Ramos (cell line): ENCODE measurements around the gene LGALS9B.
"Not testable (repeated sequence)": the region's sequence is repeated elsewhere in the genome, so short reads cannot be mapped to it uniquely, and the experiment has no call there.

Experiments used
- in situ Hi-C: fragments of 300-500 bp; cut with MboI; formaldehyde crosslinking; loops from one replicate; pipeline ENCODE4 v1.14.3; 2022; ENCODE audit warnings: low sequenced_read_pairs; ENCODE audit not compliant: unreplicated experiment

Gene LGALS9B

DNA sequence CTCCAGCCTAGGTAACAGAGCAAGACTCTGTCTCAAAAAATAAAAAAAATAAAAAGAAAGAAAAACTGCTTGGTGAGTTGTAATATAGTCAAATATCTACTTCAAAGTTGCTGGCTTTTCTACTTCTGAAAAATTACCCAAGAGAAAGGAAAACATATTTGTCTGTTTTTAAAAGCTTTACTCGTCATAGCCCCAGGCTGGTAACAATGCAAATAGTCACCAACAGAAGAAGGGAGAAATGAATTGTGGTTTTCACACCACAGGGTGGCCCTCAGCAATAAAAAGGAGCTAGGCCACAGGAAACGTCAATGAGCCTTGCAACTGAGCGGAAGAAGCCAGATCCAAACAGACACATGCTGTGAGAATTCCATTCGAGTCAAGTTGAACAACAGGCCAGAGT is 1.8 kb upstream of the LGALS9B start:
- in situ Hi-C loops: not testable (repeated sequence)

- in situ Hi-C loops: not testable (repeated sequence)
Observed at GRCh38 chr17:20466999-20467398, 340 bp downstream of the LGALS9B start.

GRCh38 chr17:20466553-20466952 is 786 bp downstream of the LGALS9B start:
- in situ Hi-C loops: not testable (repeated sequence)

DNA sequence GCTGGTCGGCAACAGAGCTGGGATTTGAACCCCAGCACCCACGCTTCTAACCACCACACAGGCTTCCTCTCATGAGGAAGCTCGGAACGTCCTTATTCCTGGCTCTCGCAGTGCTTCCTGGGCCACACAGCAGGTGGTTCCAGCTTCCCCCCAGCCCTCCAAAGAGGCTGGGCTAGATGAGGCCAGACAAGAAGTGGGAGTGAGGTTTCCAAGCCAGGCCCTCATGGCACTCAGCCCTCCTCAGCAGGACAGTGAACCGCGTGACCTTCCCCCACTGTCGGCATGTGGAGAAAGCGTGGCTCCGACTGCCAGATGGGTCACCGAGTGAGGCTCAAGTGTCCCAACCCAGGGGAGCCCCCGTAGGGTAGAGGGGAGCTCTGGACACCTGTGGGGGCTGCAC is 1.8 kb downstream of the LGALS9B start:
- in situ Hi-C loops: not testable (repeated sequence)

DNA sequence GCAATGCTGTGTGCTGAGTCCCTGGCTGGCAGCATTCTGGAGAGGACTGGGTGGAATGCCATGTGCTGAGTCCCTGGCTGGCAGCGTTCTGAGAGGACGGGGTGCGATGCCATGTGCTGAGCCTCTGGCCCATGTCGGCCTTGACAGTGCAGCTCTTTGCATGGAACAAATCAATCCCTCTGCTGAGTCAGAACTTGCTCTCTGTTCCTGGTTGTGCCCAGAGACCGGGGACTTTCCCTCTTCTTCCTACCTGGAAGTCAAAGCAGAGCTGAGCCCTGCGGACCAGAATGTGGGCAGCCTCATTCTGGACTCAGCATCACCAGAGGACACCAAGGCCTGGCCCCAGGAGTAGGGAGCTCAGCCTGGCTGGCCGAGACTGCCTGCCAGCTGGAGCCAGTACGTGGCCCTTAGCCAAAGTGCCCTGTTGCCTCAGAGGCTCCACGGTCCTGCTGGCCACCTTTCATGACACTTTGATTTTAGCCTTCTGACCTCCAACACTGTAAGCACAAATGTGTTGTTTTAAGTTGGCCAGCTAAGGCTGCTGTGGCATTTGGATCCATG is 2.4 kb downstream of the LGALS9B start:
- in situ Hi-C loops: not testable (repeated sequence)

DNA sequence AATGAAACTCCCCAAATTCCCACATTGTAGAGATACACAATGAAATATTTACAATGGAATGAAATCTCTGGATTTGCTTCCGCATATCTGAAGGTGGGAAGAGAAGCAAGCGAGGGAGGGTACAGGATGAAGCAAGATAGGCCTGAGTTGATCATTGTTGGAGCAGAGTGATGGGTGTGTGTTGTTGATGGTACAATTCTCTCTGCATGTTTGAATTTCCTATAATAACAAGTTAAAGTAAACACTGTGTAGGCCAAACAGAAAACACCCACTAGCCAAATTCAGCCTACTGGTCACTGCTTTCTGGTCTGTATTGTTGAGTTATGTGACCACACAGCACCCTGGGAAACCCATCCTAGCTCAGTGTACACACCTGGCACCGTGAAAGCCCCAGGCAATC is 5.2 kb downstream of the LGALS9B start:
- in situ Hi-C loops: not testable (repeated sequence)

DNA sequence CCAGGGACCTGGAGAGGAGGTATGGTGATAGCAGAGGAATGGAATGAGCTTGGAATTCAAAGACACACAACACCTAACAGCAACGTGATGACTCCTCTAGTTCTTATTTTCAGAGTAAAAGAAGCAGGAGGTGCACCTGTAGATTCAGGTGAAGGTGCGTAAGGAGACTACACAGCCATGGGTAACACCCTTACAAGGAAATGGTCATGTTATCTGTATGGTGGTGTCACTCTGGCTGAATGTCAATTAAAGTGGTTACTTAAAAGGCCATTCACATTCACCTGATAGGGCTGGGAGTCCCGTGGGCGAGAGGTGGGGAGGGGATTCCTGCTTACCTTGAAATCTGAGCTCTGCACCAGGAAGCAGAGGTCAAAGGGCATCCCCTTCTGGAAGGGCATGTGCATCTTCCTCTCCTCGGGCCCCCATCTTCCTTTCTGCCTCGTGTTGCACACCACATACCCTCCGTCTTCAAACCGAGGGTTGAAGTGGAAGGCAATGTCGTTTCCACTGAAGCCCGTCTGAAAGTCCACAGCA is 9.4 kb downstream of the LGALS9B start:
- in situ Hi-C loops: not testable (repeated sequence)

DNA sequence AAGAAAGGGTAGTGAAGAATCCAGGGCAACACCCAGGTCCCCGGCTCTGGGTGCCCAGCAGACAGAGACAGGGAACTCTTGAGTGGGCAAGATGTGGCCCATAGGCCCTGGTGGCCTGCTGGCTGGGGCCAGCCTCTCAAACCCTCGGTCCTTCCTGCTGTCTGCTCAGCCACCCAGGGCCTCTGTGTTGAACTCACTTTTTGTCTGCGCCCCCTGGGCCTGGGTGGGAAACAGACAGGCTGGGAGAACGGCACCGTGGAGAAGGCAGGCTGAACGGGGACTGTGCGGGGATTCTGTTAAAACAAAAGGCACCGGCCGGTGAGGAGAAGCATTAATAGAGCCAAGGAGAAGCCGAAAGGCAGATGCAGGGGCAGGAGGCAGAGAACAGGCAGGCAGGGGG is 12.2 kb downstream of the LGALS9B start:
- in situ Hi-C loops: not testable (repeated sequence)

DNA sequence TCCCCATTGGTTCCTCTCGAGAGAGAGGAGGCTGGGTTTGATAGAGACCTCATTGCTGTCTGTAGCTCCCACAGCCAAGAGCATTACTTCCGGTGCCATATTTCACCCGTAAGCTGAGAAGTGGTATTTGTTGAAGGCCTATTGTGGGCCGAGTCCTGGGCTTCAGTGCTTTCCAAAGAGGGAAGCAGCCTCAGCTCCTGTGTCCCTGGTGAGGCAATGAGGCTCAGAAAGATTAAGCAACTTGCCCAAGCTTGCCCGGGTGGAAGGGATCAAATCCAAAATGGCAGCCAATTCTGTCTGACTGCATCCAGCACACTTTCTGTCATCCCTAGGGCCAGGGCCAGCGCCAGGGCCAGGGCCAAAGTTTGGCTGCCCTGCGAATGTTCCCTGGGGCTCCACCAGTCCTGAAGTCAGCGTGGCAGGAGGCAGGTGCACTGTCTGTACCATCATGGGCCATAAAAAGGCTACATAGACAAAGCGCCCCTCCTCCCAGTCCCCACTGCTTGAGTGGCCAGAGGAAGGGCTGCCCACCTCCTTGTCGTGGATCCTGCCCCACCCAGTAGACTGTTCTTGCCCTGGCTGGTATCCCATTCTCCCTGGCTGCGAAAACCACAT is 13.4 kb downstream of the LGALS9B start:
- in situ Hi-C loops: not testable (repeated sequence)

GRCh38 chr17:20450852-20451251 is 16.5 kb downstream of the LGALS9B start:
- in situ Hi-C loops: not testable (repeated sequence)

- in situ Hi-C loops: not testable (repeated sequence)
Observed at GRCh38 chr17:20447534-20448321, 19.6 kb downstream of the LGALS9B start.

DNA sequence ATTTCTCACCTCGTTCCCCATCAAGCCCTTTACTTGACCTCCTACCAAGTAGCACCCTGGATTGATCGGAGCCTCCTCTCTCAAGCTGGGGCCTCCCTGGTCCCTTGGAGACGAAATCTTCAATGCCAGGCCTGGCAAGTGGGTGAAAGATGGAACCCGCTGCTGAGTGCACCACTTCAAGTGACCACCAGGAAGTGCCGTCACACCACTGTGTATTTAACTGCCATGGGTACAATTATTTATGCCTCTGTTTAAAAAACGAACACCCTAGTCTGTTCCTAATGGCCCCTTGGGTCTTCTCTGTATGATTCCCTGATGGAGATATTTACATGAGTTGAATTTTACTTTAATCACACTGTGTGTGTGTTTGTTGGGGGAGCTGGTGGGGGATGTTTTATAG is 20.4 kb downstream of the LGALS9B start:
- in situ Hi-C loops: not testable (repeated sequence)

DNA sequence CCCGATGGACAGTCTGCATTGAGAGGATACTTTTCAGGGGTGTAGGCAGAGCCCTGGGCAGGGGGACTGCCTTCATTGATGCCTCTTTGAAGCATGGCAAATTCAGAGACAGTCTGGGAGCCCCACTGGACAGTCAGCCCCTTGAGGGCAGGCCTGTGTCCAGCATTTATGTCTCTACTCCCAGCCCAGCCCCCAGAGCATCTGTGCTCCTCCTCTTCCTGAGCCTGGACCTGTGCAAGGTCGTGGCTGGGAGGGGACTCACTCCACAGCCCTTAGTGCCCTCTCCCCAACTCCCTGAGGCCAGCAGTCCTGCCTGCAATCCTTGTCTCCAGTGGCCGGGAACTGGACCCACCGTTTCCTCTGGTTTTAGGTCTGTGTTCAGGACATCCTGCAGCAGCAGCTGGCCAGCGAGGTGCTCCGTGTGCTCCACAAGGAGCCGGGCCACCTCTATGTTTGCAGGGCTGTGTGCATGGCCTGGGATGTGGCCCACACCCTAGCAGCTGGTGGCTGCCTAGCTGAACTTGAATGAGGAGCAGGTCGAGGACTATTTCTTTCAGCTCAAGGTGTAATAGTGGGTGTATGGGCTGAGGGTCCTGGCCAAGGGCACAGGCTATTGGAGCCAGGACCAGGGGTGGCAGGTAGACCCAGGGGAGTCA is 22.6 kb downstream of the LGALS9B start:
- in situ Hi-C loops: not testable (repeated sequence)

GRCh38 chr17:20444173-20444572 is 23.2 kb downstream of the LGALS9B start:
- in situ Hi-C loops: not testable (repeated sequence)

DNA sequence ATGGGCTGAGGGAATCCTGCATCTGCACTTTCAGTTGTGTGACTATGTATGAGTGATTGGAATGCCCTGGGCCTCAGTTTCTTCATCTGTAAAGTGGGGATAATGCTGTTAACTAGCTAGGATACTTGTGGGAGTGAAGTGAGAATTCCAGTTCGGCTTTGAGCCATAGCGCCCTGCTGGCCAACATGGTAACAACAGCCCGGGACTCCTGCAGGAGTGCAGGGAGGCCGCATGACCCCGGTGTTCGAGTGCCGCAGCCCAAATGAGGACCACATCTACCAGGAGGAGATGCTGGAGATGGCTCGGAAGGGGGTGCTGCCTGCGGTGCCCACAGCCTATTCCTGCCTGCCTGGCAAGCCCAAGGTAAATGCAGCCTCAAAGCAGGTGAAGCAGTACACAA is 23.7 kb downstream of the LGALS9B start:
- in situ Hi-C loops: not testable (repeated sequence)

DNA sequence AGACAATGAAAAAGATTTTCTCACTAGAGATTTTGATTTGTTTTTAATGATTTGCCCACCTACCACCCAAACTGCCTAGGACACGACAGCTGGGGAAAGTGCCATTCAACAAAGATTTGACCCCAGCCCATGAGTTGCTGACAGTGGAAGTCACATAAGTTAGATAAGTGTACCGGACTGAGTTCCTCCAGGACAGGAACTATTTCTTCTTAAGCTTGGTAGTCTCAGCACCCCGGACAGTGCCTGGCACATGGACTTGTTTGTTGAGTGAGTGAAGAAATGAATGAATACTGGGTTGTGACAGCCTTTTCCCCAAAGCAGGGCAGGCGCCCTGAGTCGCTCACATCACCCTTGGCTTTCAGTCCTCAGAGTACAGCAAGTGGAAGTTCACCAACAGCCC is 26.7 kb downstream of the LGALS9B start:
- in situ Hi-C loops: not testable (repeated sequence)

- in situ Hi-C loops: not testable (repeated sequence)
Observed at GRCh38 chr17:20435166-20435565, 32.2 kb downstream of the LGALS9B start.

GRCh38 chr17:20433382-20433781 is 34.0 kb downstream of the LGALS9B start:
- in situ Hi-C loops: not testable (repeated sequence)

DNA sequence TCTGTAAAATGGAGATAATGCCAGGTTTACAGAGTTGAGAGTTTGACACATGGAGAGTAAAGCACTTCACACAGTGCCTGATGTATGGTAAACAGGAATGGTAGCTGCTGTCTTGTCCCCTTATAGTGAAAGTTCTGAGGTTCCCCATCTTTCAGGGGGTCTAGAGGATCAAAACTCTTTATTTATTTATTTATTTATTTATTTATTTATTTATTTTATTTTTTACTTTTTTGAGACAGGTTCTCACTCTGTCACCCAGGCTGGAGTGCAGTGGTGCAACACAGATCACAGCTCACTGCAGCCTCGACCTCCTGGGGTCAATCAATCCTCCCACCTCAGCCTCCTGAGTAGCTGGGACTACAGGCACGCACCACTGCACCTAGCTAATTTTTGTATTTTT is 40.1 kb downstream of the LGALS9B start:
- in situ Hi-C loops: not testable (repeated sequence)

GRCh38 chr17:20422826-20423225 is 44.5 kb downstream of the LGALS9B start:
- in situ Hi-C loops: not testable (repeated sequence)

GRCh38 chr17:20418838-20419237 is 48.5 kb downstream of the LGALS9B start:
- in situ Hi-C loops: not testable (repeated sequence)
